ENCODE data around the gene GCSH. TPM values are rescaled to one million over a fixed set of nuclear protein-coding genes. Genes with fewer than 3 reads are reported as not detected.

Gene GCSH
- total and polyA plus RNA-seq, 2 of the 13 experiments (the other 11 are each of a cell fraction or from before 2014, with no cell fraction given) = 35.9 to 103 TPM

- TF ChIP-seq HMGXB4 (CRISPR knock-in tag; IDR thresholded peaks at IDR 0.05; ENCODE audit: borderline replicate concordance in 1 of 2, low read depth in 1 of 2) = peak; percentile 70 to 94
- TF ChIP-seq DZIP1 (CRISPR knock-in tag; IDR thresholded peaks at IDR 0.05) = 0 out of 2 replicates have a peak, but pooled peaks have one; percentile 23
- 0 out of 2 replicates have a peak, but pooled peaks have one; percentile 9 for TF ChIP-seq SP4 (CRISPR knock-in tag; IDR thresholded peaks at IDR 0.05)
- TF ChIP-seq ZFP91 (CRISPR knock-in tag; IDR thresholded peaks at IDR 0.05; ENCODE audit: borderline replicate concordance) = peak; percentile 84; the same call in 1 of the 2 replicates
- peak; percentile 69; the same call in 1 of the 2 replicates for TF ChIP-seq ZNF142 (CRISPR knock-in tag; IDR thresholded peaks at IDR 0.05)
- TF ChIP-seq ZNF263 (CRISPR knock-in tag; IDR thresholded peaks at IDR 0.05) = 0 out of 2 replicates have a peak, but pooled peaks have one; percentile 7
- peak; percentile 42; the same call in 1 of the 2 replicates for TF ChIP-seq PATZ1 (CRISPR knock-in tag; IDR thresholded peaks at IDR 0.05)
- TF ChIP-seq ZFP41 (CRISPR knock-in tag; IDR thresholded peaks at IDR 0.05; ENCODE audit: borderline replicate concordance) = peak; percentile 84; the same call in 1 of the 2 replicates
These were observed 45.0 kb upstream of the GCSH start (continued) for GRCh38 chr16:81140930-81141780.
